Endothelial cell (in vitro differentiated cells): ENCODE measurements around the gene EXOC6. TPM values are rescaled to one million over a fixed set of nuclear protein-coding genes. Genes with fewer than 3 reads are reported as not detected.

Experiments
- DNase-seq: peaks from one replicate; pipeline ENCODE4 v3.0.0; 2021; ENCODE audit warnings: low spot score
- H3K27ac Mint-ChIP-seq: one replicate; pipeline ENCODE4 v1.8.0; 2021; ENCODE audit warnings: mixed read lengths, inconsistent platforms; ENCODE audit not compliant: unreplicated experiment
- H3K27me3 Mint-ChIP-seq: one replicate; pipeline ENCODE4 v1.8.0; 2021; ENCODE audit warnings: mild to moderate bottlenecking, moderate library complexity, mixed read lengths, inconsistent platforms; ENCODE audit not compliant: unreplicated experiment
- H3K36me3 Mint-ChIP-seq: one replicate; pipeline ENCODE4 v1.8.0; 2021; ENCODE audit warnings: mild to moderate bottlenecking, low read depth, mixed read lengths, inconsistent platforms; ENCODE audit not compliant: unreplicated experiment
- H3K4me1 Mint-ChIP-seq: one replicate; pipeline ENCODE4 v1.8.0; 2021; ENCODE audit warnings: mild to moderate bottlenecking, mixed read lengths, inconsistent platforms; ENCODE audit not compliant: unreplicated experiment
- H3K4me3 Mint-ChIP-seq: one replicate; pipeline ENCODE4 v1.8.0; 2021; ENCODE audit warnings: mild to moderate bottlenecking, mixed read lengths, inconsistent platforms; ENCODE audit not compliant: unreplicated experiment
- H3K9me3 Mint-ChIP-seq: one replicate; pipeline ENCODE4 v1.8.0; 2021; ENCODE audit warnings: mixed read lengths, inconsistent platforms; ENCODE audit not compliant: unreplicated experiment
- CTCF ChIP-seq: fragments of 200-600 bp; sonication (generic); IDR thresholded peaks from one replicate; pipeline ENCODE4 v1.5.0; 2021; ENCODE audit warnings: antibody characterized with exemption; ENCODE audit not compliant: unreplicated experiment
- total RNA-seq: library from RNA; stranded (reverse); fragmentation: NEBNext Ultra II Directional; extraction: Animal tissue kit (Norgen Biotek cat#: 25700); gene quantifications from one replicate; pipeline ENCODE4 v1.2.1, GENCODE V29; 2021; ENCODE audit not compliant: unreplicated experiment

EXOC6 gene
- total RNA-seq, 1 donor from 2014 or later, result 28.5 TPM

- H3K27ac Mint-ChIP-seq, result no peak overlapping the region
- H3K9me3 Mint-ChIP-seq, result no peaks in the 10 kb centered on the region
- H3K4me3 Mint-ChIP-seq, result no peak overlapping the region
- no peak for DNase-seq
- no peaks in the 10 kb centered on the region for H3K4me1 Mint-ChIP-seq
- H3K36me3 Mint-ChIP-seq, result no peaks in the 10 kb centered on the region
- H3K27me3 Mint-ChIP-seq, result no peaks in the 10 kb centered on the region
- no peak for TF ChIP-seq CTCF
Measured at GRCh38 chr10:92991513-92991912, 143.2 kb downstream of the EXOC6 start.

GRCh38 chr10:92993699-92994272 lies 145.5 kb downstream of the EXOC6 start:
- no peak for DNase-seq
- no peak for TF ChIP-seq CTCF
- H3K27me3 Mint-ChIP-seq, result no peaks in the 10 kb centered on the region
- H3K4me3 Mint-ChIP-seq, result no peak overlapping the region
- no peaks in the 10 kb centered on the region for H3K36me3 Mint-ChIP-seq
- H3K4me1 Mint-ChIP-seq, result no peaks in the 10 kb centered on the region
- H3K27ac Mint-ChIP-seq, result no peak overlapping the region
- no peaks in the 10 kb centered on the region for H3K9me3 Mint-ChIP-seq

GRCh38 chr10:92995509-92995908 lies 147.2 kb downstream of the EXOC6 start:
- no peaks in the 10 kb centered on the region for H3K4me1 Mint-ChIP-seq
- no peak for DNase-seq

GRCh38 chr10:92997620-92998019 lies 149.3 kb downstream of the EXOC6 start:
- Mint-ChIP-seq H3K4me1 (no peaks in the 10 kb centered on the region), H3K27me3 (no peaks in the 10 kb centered on the region), H3K4me3 (no peak overlapping the region), H3K27ac (no peak overlapping the region), H3K36me3 (no peaks in the 10 kb centered on the region), H3K9me3 (no peaks in the 10 kb centered on the region)
- TF ChIP-seq CTCF, result no peak
- DNase-seq, result no peak

More at GRCh38 chr10:92995509-92995908, 147.2 kb downstream of the EXOC6 start:
- Mint-ChIP-seq H3K9me3 (no peaks in the 10 kb centered on the region), H3K36me3 (no peaks in the 10 kb centered on the region), H3K27ac (no peak overlapping the region), H3K27me3 (no peaks in the 10 kb centered on the region), H3K4me3 (no peak overlapping the region)
- TF ChIP-seq CTCF, result no peak

GRCh38 chr10:92999191-92999590 lies 150.9 kb downstream of the EXOC6 start:
- no peak for DNase-seq
- Mint-ChIP-seq H3K9me3 (no peaks in the 10 kb centered on the region), H3K27ac (no peak overlapping the region), H3K4me3 (no peak overlapping the region), H3K36me3 (no peaks in the 10 kb centered on the region), H3K27me3 (no peaks in the 10 kb centered on the region), H3K4me1 (no peaks in the 10 kb centered on the region)
- TF ChIP-seq CTCF, result no peak
